ENCODE data around the gene FAM107A. TPM values are rescaled to one million over a fixed set of nuclear protein-coding genes. Genes with fewer than 3 reads are reported as not detected.

Gene FAM107A
- total RNA-seq, 4 donors from 2014 or later, result 26.4 to 165 (median 59.4) TPM

- no peak for ATAC-seq (ENCODE audit: low FRiP score)
- no peak for DNase-seq (ENCODE audit: low spot score)
- TF ChIP-seq CTCF (IDR thresholded peaks at IDR 0.05), result no peak
These were observed 44.1 kb upstream of the FAM107A start for GRCh38 chr3:58621086-58621830.

GRCh38 chr3:58620421-58620820, 43.2 kb upstream of the FAM107A start:
- ATAC-seq (ENCODE audit: low FRiP score), result no peak
- TF ChIP-seq CTCF (IDR thresholded peaks at IDR 0.05), result no peak
- no peak for DNase-seq (ENCODE audit: low spot score)

DNA sequence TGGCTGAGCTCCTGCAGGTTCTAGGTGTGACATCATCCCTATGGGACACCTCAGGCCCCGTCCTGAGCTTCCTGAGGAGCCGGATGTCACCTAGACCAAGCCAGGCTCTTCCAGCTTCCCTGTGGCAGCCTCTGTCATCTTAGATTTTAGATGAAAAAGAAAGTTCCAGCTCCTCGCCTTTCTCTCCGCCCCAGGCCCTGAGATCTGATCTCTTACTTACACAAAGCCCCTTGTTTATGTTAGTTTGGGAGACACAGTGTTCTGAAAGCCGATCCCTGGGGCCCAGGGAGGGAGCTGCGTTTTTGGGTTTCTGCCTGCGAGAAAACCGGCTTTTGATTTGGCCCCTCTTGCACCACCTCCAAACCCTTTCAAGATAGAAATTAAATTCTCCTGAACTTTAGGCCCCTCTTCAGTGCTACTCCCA, 40.2 kb upstream of the FAM107A start:
- ATAC-seq (ENCODE audit: low FRiP score) (no peak), DNase-seq (ENCODE audit: low spot score) (no peak)
- TF ChIP-seq CTCF (IDR thresholded peaks at IDR 0.05), result no peak

DNA sequence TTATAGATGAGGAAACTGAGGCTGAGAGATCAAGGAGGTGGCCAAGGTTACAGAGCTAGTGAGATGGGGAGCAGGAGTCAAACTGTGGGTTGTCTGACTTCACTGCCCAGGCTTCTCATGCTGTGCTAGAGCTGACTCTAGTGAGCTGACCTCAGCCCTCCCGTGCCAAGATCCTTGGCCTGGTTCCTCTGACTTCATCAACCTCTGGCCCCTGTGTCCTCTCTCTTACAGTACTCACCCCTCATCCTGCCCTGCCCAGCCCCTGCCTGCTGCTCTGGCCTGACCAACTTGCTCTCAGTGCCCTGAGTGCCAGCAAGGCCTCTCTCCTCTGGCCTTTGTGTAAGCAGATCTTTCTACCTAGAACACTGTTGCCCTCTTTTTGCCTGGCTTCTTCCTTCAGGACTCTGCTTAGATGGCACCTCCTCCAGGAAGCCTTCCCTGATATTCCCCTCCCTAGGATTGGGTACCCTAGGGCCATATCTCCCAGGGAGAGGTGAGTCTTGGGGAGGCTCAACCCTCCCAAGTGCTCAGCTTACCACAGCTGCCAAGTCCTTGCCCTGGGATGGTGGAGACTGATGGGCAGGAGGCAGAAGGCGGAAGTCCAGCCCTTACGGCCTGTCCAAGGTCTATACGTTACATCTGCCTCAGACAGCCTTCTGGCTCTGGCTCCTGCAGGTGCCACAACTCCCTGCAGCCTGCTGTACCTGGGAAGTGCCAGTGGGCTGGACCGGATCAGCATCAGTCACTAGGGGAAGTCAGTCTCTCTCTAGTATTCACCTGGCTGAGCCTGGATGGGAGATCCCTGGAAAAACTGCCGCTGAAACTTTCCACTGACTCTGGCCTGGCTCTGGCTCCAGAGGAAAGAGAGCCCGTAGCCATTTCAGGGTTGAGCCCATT, 36.3 kb upstream of the FAM107A start:
- no peak for ATAC-seq (ENCODE audit: low FRiP score)
- no peak for TF ChIP-seq CTCF (IDR thresholded peaks at IDR 0.05)
- DNase-seq (ENCODE audit: low spot score), result no peak

- DNase-seq (ENCODE audit: low spot score) (no peak), ATAC-seq (ENCODE audit: low FRiP score) (no peak)
- TF ChIP-seq CTCF (IDR thresholded peaks at IDR 0.05), result no peak
These were observed 35.6 kb upstream of the FAM107A start for GRCh38 chr3:58612830-58613229.

DNA sequence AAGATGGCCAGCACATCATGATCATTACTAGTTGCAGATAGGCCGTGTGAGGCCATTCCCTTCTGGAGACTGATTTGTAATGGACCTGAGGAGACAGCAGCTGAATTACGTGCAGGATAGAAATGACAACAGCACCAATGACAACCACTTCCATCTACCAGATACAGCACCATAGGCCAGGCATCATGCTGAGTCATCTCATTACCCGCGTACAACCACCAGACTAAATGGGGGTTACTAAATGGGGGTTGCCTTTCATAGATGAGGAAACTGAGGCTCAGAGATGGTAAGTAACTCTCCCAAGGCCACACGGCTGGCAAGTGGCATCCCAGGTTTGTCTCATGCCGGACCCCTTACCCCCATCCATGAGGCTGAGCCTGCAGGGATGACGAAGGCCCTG, 32.8 kb upstream of the FAM107A start:
- no peak for DNase-seq (ENCODE audit: low spot score)

More for the DNA sequence above, 32.8 kb upstream of the FAM107A start:
- ATAC-seq (ENCODE audit: low FRiP score), result no peak
- no peak for TF ChIP-seq CTCF (IDR thresholded peaks at IDR 0.05)

Measured in omental fat pad (tissue), 4 donors.